ENCODE measurements around the gene RNF175. TPM values are rescaled to one million over a fixed set of nuclear protein-coding genes. Genes with fewer than 3 reads are reported as not detected.
A peak's percentile ranks its signal among the peaks of the same experiment; 100 is the strongest.

RNF175 gene
- total RNA-seq, 1 experiment from 2014 or later: 0.54 TPM

DNA sequence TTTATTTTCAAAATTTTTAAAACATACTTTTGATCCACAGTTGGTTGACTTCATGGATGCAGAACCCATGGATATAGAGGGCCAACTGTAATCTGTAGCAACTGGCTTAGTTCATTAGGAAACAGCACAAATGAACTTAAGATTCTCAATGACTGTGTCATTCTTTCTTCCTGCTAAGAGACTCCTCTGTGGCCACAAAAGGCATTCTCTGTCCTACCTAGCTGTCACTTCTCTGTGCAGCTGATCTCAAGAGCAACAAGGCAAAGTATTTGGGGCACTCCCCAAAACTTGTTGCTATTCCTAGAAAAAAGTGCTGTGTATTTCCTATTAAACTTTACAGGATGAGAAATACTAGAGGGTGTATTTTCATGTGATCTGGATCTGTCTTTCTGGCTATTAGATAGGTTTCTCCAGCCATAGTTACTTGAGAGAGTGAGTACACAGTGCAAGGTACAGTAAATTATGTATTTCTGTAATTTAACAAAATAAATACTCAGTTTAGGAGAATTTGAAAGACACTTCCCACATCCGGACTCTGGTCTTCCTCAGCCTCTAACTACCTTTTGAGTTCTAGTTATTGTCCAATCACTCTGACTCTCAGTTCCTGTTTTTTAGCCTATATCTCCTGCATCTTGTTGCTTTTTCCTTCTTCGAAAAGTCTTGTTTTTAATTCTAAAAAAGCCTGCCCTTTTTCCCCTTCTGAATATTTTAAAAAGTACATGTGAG lies 53.9 kb downstream of the RNF175 start:
- intact Hi-C loops (cut with micrococcal nuclease; ENCODE audit: unreplicated experiment): no loop called here
- DNase-seq: no peak
- H3K9me3 Mint-ChIP-seq (ENCODE audit: low read depth, unreplicated experiment): no peaks in the 10 kb centered on the region
- no peak for TF ChIP-seq CTCF (IDR thresholded peaks at IDR 0.05; ENCODE audit: unreplicated experiment)
- BruUV-seq (replicated peaks): no TSS peak
- no peaks in the 10 kb centered on the region for H3K36me3 Mint-ChIP-seq (ENCODE audit: insufficient read depth, unreplicated experiment)
- H3K4me3 Mint-ChIP-seq (ENCODE audit: low read depth, unreplicated experiment): no peak overlapping the region
- no peak overlapping the region for H3K27ac Mint-ChIP-seq (ENCODE audit: unreplicated experiment)
- H3K27me3 Mint-ChIP-seq (ENCODE audit: unreplicated experiment): no peaks in the 10 kb centered on the region
- CTCF ChIA-PET: no interaction called here
- no peaks in the 10 kb centered on the region for H3K4me1 Mint-ChIP-seq (ENCODE audit: low read depth, unreplicated experiment)

DNA sequence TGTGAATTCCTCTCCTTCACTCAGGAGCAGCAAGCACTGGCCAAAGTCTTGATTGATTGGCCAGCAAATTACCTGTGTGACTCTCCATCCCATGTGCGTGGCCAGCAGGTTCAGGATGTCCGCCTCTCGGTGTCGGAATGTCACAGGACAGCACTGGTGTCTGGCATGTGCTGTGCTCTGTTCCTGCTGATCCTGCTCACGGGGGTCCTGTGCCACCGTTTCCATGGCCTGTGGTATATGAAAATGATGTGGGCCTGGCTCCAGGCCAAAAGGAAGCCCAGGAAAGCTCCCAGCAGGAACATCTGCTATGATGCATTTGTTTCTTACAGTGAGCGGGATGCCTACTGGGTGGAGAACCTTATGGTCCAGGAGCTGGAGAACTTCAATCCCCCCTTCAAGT lies 55.3 kb downstream of the RNF175 start:
- BruUV-seq (replicated peaks): no TSS peak
- CTCF ChIA-PET: no interaction called here

DNA sequence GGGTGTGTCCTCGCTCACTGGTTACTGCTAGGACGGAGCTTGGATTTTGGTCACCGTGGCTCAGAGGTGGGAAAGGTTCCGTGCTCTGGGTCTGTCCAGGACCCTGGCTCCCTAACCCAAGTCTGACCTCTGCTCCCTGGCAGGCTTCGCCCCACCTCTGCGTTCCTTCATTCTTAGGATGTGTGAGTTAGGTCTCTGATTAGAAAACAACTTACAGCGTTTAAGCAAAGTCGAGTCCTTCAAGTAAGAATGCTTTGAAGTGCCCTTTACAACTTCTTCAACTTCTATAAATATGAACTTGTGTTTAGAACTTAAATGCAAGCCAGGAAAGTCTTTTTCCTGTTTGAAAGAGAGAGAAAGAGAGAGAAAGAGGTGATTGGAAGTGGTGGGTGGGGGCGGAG lies 74.9 kb downstream of the RNF175 start:
- peaks cover 16% of the 10 kb centered on the region for H3K36me3 Mint-ChIP-seq (ENCODE audit: insufficient read depth, unreplicated experiment)
- H3K27me3 Mint-ChIP-seq (ENCODE audit: unreplicated experiment): no peaks in the 10 kb centered on the region
- intact Hi-C loops (cut with micrococcal nuclease; ENCODE audit: unreplicated experiment): no loop called here
- CTCF ChIA-PET: no interaction called here
- H3K9me3 Mint-ChIP-seq (ENCODE audit: low read depth, unreplicated experiment): no peaks in the 10 kb centered on the region
- no peaks in the 10 kb centered on the region for H3K4me1 Mint-ChIP-seq (ENCODE audit: low read depth, unreplicated experiment)
- TF ChIP-seq CTCF (IDR thresholded peaks at IDR 0.05; ENCODE audit: unreplicated experiment): no peak
- BruUV-seq (replicated peaks): no TSS peak
- DNase-seq: no peak
- H3K27ac Mint-ChIP-seq (ENCODE audit: unreplicated experiment): no peak overlapping the region
- peak overlapping the region; percentile 62 for H3K4me3 Mint-ChIP-seq (ENCODE audit: low read depth, unreplicated experiment)

More for the DNA sequence above, 55.3 kb downstream of the RNF175 start:
- Mint-ChIP-seq H3K9me3 (ENCODE audit: low read depth, unreplicated experiment) (no peaks in the 10 kb centered on the region), H3K4me1 (ENCODE audit: low read depth, unreplicated experiment) (no peaks in the 10 kb centered on the region), H3K4me3 (ENCODE audit: low read depth, unreplicated experiment) (no peak overlapping the region), H3K36me3 (ENCODE audit: insufficient read depth, unreplicated experiment) (no peaks in the 10 kb centered on the region), H3K27ac (ENCODE audit: unreplicated experiment) (no peak overlapping the region), H3K27me3 (ENCODE audit: unreplicated experiment) (no peaks in the 10 kb centered on the region)
- TF ChIP-seq CTCF (IDR thresholded peaks at IDR 0.05; ENCODE audit: unreplicated experiment): no peak
- DNase-seq: no peak
- intact Hi-C loops (cut with micrococcal nuclease; ENCODE audit: unreplicated experiment): no loop called here

DNA sequence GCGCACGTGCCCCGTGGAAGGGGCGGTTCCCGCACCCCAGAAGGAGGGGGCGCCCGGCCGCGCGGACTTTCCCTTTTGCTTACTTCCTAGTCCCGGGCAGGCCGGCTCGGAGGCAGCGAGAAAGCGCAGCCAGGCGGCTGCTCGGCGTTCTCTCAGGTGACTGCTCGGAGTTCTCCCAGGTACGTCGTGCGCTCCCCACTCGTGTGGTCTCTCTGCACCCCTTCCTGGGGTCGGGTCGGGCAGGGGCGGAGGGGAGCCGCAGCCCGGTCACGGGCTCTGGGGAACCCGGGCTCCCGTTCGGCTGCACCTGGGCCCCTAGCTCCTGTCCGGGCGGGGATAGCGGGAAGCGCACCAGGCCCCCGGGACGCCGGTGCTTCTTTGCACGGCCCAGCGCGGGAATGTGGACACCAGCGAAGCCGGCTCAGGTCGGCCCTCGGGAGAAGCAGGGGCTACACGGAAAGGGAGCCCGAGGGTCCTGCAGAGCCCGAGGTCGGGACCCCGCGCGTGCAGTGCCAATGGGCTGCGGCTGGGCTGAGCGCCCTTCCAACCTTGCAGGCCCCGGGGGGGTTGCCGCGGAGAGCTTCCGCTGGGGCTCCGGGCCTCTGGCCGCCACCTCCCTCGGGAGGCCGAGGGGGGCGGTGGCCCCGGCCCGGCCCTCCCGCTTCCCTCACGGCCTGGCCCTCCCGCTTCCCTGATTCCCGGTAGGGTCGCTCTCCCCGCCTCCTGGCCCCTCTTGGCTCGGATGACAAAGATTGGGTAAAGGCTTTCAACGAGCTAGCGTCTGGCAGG lies 75.4 kb downstream of the RNF175 start, which contains the start of gene TLR2:
TLR2 (plus strand) TSS at position 99 of the 789 bp plus-strand sequence. CDS start 18,628 bp downstream, outside the sequence.
- BruUV-seq (replicated peaks): no TSS peak
- intact Hi-C loops (cut with micrococcal nuclease; ENCODE audit: unreplicated experiment): no loop called here
- TF ChIP-seq CTCF (IDR thresholded peaks at IDR 0.05; ENCODE audit: unreplicated experiment): no peak
- no peaks in the 10 kb centered on the region for H3K4me1 Mint-ChIP-seq (ENCODE audit: low read depth, unreplicated experiment)
- CTCF ChIA-PET: no interaction called here
- peak within 1 kb of the TSS; percentile 17 for H3K27ac Mint-ChIP-seq (ENCODE audit: unreplicated experiment)
- peak; percentile 67 for DNase-seq
- no peaks in the 10 kb centered on the region for H3K27me3 Mint-ChIP-seq (ENCODE audit: unreplicated experiment)
- no peaks in the 10 kb centered on the region for H3K9me3 Mint-ChIP-seq (ENCODE audit: low read depth, unreplicated experiment)
- peak within 1 kb of the TSS; percentile 62 for H3K4me3 Mint-ChIP-seq (ENCODE audit: low read depth, unreplicated experiment)
- H3K36me3 Mint-ChIP-seq (ENCODE audit: insufficient read depth, unreplicated experiment): peaks cover 16% of the 10 kb centered on the region

Data from Calu3 (cell line).